ENCODE data around the gene COQ8A. TPM values are rescaled to one million over a fixed set of nuclear protein-coding genes. Genes with fewer than 3 reads are reported as not detected.

The COQ8A gene
- polyA plus RNA-seq, 1 of the 3 experiments (the other 2 are of a cell fraction) = 11.8 TPM

DNA sequence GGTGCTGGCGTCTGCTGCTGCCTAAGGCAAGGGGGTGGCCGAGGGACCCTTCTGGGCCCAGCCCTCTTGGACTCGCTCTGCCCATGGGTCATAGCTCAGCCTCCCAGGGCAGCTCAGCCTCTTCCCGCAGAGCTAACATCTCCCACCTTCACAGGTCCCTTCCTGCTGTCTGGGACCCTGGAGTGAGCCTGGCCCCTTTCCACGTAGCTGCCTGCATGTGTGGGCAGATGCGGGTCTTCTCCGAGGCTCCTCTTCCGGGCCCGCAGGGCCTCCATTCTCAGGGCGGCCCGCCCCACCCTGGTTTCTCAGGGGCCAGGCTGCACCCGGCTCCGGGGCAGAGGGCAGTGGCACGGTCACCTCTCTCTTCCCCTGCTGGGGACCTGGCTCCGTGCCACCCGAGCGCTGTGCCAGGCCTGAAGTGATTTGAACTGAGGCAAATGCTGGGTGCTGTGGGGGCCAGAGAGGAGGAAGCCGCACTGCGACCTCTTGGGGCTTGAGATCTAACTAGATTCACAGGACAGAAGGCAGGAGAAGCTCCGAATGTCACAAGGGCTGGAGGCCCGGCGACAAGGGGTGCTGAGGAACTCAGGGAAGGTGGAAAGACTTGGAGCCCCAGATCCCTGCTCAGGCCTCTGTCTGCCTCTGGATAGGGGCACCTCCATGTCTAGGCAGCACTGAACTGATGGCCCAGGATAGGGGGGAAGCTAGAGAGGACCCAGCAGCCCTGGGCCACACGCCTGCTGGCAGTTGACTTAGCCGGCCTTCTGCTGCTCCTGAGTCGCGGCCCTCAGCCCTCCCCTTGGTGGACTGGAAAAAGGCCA is 40.7 kb downstream of the COQ8A start:
- no peaks in the 10 kb centered on the region for H3K27me3 ChIP-seq (ENCODE audit: insufficient read depth)
- CTCF ChIA-PET = no interaction called here
- WGBS (ENCODE audit: low lambda C conversion rate) = 95% methylated on average over 15 of the region's 26 CpGs
- H4K20me1 ChIP-seq (ENCODE audit: insufficient read depth) = no peaks in the 10 kb centered on the region
- H3K4me1 ChIP-seq (ENCODE audit: control insufficient read depth in 1 of 2, insufficient read depth in 2 of 2, low read depth in 1 of 2, low read length in 1 of 2) = peaks cover 0 to 13% of the 10 kb centered on the region in 2 experiments; a peak in 1 of 4 replicates
- no peaks in the 10 kb centered on the region for H3F3A ChIP-seq (replicated peaks; ENCODE audit: insufficient read depth)
- H3K4me3 ChIP-seq (ENCODE audit: low read depth in 2 of 2, low read length in 1 of 2) = no peak overlapping the region
- no peaks in the 10 kb centered on the region for H3K9me2 ChIP-seq
- H3K9me3 ChIP-seq = no peaks in the 10 kb centered on the region
- H2AFZ ChIP-seq (ENCODE audit: low read depth) = no peak overlapping the region
- H3K9ac ChIP-seq = no peak overlapping the region
- no peak overlapping the region for H3K27ac ChIP-seq (ENCODE audit: low read depth in 2 of 2, low read length in 1 of 2)
- POLR2A ChIA-PET = no interaction called here
- TF ChIP-seq RFX5 (IDR thresholded peaks at IDR 0.05; ENCODE audit: low read length) (no peak), FOXM1 (IDR thresholded peaks at IDR 0.05; ENCODE audit: low read depth) (no peak), RXRA (IDR thresholded peaks at IDR 0.05; ENCODE audit: borderline replicate concordance, low read depth) (no peak), FOSL2 (IDR thresholded peaks at IDR 0.05; ENCODE audit: borderline replicate concordance, low read depth) (no peak), SMC3 (IDR thresholded peaks at IDR 0.05; ENCODE audit: low read depth, low read length) (no peak), TCF12 (IDR thresholded peaks at IDR 0.05) (no peak), JUND (IDR thresholded peaks at IDR 0.05) (no peak), GABPA (IDR thresholded peaks at IDR 0.05; ENCODE audit: low read depth) (no peak), POLR2AphosphoS5 (IDR thresholded peaks at IDR 0.05; ENCODE audit: low read depth, low read length) (no peak), PBX3 (IDR thresholded peaks at IDR 0.05) (no peak), EP300 (IDR thresholded peaks at IDR 0.05; ENCODE audit: borderline replicate concordance in 1 of 2, low read depth in 1 of 2, low read length in 1 of 2) (no peak), FOXJ3 (CRISPR knock-in tag; IDR thresholded peaks at IDR 0.05) (no peak), NFIC (IDR thresholded peaks at IDR 0.05; ENCODE audit: borderline replicate concordance) (no peak)
- TF ChIP-seq, protein P1, sequence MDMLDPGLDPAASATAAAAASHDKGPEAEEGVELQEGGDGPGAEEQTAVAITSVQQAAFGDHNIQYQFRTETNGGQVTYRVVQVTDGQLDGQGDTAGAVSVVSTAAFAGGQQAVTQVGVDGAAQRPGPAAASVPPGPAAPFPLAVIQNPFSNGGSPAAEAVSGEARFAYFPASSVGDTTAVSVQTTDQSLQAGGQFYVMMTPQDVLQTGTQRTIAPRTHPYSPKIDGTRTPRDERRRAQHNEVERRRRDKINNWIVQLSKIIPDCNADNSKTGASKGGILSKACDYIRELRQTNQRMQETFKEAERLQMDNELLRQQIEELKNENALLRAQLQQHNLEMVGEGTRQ (IDR thresholded peaks at IDR 0.05; ENCODE audit: borderline replicate concordance, low read depth, low read length) = no peak
- TF ChIP-seq, protein P2, sequence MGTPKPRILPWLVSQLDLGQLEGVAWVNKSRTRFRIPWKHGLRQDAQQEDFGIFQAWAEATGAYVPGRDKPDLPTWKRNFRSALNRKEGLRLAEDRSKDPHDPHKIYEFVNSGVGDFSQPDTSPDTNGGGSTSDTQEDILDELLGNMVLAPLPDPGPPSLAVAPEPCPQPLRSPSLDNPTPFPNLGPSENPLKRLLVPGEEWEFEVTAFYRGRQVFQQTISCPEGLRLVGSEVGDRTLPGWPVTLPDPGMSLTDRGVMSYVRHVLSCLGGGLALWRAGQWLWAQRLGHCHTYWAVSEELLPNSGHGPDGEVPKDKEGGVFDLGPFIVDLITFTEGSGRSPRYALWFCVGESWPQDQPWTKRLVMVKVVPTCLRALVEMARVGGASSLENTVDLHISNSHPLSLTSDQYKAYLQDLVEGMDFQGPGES (IDR thresholded peaks at IDR 0.05; ENCODE audit: low read depth, low read length) = no peak
- DNase-seq = peak; percentile 37
- no peak overlapping the region for H3K4me2 ChIP-seq
- H3K79me2 ChIP-seq (ENCODE audit: insufficient read depth) = no peaks in the 10 kb centered on the region
- peaks cover 0 to 4% of the 10 kb centered on the region in 2 experiments for H3K36me3 ChIP-seq (replicated peaks in 1 of 2; ENCODE audit: control insufficient read depth in 1 of 2, insufficient read depth in 2 of 2, low read length in 1 of 2)
